HepG2 (cell line): ENCODE data around the gene CLEC3B. TPM values are rescaled to one million over a fixed set of nuclear protein-coding genes. Genes with fewer than 3 reads are reported as not detected.

Experiments used
- ATAC-seq: fragments of 200-7000 bp; cut with Tn5 transposase; 3 replicates; pipeline ENCODE4 v1.9.1; 2020; ENCODE audit warnings: mild to moderate bottlenecking, moderate library complexity
- BruUV-seq: library from RNA; stranded (reverse); fragments of 400-500 nt; replicated peaks from 2 replicates; lab custom pipeline; 2021; lab: Mats Ljungman, UMichigan
- CTCF ChIA-PET: fragments of 300-600 bp; formaldehyde crosslinking; extraction: SDS; loops from one replicate; lab custom pipeline; 2021; ENCODE audit warnings: low total read pairs, inconsistent platforms, low intra/inter-chr PET ratio; lab: Yijun Ruan, JAX
- POLR2A ChIA-PET: fragments of 350-600 bp; sonication (Branson Sonifier 250); formaldehyde crosslinking; loops from one replicate; lab custom pipeline; 2020; ENCODE audit warnings: antibody characterized with exemption, inconsistent platforms; lab: Yijun Ruan, JAX
- DNase-seq: peaks from one replicate; pipeline ENCODE4 v3.0.0-alpha.2; 2015; ENCODE audit warnings: low spot score
- FAIRE-seq: peaks from 3 replicates; lab custom pipeline; 2011; peaks lifted over from hg19 to GRCh38; lab: Jason Lieb, UNC
- H2AFZ ChIP-seq: one replicate; pipeline ENCODE4 v1.6.1; 2011; ENCODE audit warnings: low read length, inconsistent platforms
- H3K27ac ChIP-seq: fragments of 300-600 bp; 3 replicates; pipeline ENCODE4 v1.8.0; 2011; ENCODE audit warnings: mixed run types, mild to moderate bottlenecking, mixed read lengths, low read length, inconsistent platforms; ENCODE audit not compliant: insufficient read depth; ENCODE audit errors: extremely low read length
- H3K27me3 ChIP-seq, 2 experiments: fragments of 200-600 bp in 1 of 2; 2 replicates in 1 of 2; 3 replicates in 1 of 2; pipeline versions ENCODE4 v1.6.0 to v1.8.0; 2011; ENCODE audit warnings: low read length in 2 of 2, mild to moderate bottlenecking in 2 of 2, moderate library complexity in 2 of 2, inconsistent platforms in 1 of 2; ENCODE audit not compliant: insufficient read depth in 2 of 2, control insufficient read depth in 1 of 2
- H3K36me3 ChIP-seq, 2 experiments: fragments of 200-600 bp in 1 of 2; replicated peaks in 1 of 2; 2 replicates in 1 of 2; 3 replicates in 1 of 2; pipeline versions ENCODE4 v1.5.1 to v1.8.0; 2011; ENCODE audit warnings: low read length in 2 of 2, inconsistent platforms in 1 of 2; ENCODE audit not compliant: insufficient read depth in 2 of 2, control insufficient read depth in 1 of 2
- H3K4me1 ChIP-seq: 2 replicates; pipeline ENCODE4 v1.5.1; 2012; ENCODE audit warnings: low read length, inconsistent platforms; ENCODE audit not compliant: insufficient read depth
- H3K4me2 ChIP-seq: 2 replicates; pipeline ENCODE4 v1.6.0; 2011; ENCODE audit warnings: low read depth, low read length, inconsistent platforms
- H3K4me3 ChIP-seq, 3 experiments: fragments of 200-600 bp in 1 of 3; sonication (generic), shearing (Covaris generic) in 1 of 3; replicated peaks in 1 of 3; 2 replicates each; pipeline ENCODE4 v1.5.1; 2011 to 2016; ENCODE audit warnings: low read length in 3 of 3, inconsistent platforms in 2 of 3, low read depth in 2 of 3, mild to moderate bottlenecking in 2 of 3, control low read depth in 1 of 3, mixed read lengths in 1 of 3; ENCODE audit not compliant: insufficient read depth in 1 of 3
- H3K79me2 ChIP-seq: one replicate; pipeline ENCODE4 v1.6.1; 2011; ENCODE audit warnings: low read length, inconsistent platforms; ENCODE audit not compliant: insufficient read depth
- H3K9ac ChIP-seq: 2 replicates; pipeline ENCODE4 v1.6.0; 2011; ENCODE audit warnings: mild to moderate bottlenecking, low read depth, low read length, inconsistent platforms; ENCODE audit not compliant: insufficient read depth
- H3K9me3 ChIP-seq: 2 replicates; pipeline ENCODE4 v1.5.1; 2012; ENCODE audit warnings: mild to moderate bottlenecking, low read length
- H4K20me1 ChIP-seq: 2 replicates; pipeline ENCODE4 v1.6.0; 2011; ENCODE audit warnings: inconsistent platforms, mild to moderate bottlenecking, low read length, moderate library complexity; ENCODE audit not compliant: insufficient read depth
- DNMT3B ChIP-seq: conservative IDR thresholded peaks from 2 replicates; pipeline ENCODE4 v1.6.1; 2016; ENCODE audit warnings: missing biosample characterization, control low read depth
- FOXA3 ChIP-seq: IDR thresholded peaks from 2 replicates; pipeline ENCODE4 v1.6.1; 2016; ENCODE audit warnings: missing genetic modification reagents, missing compliant biosample characterization
- GATAD2A ChIP-seq: IDR thresholded peaks from 2 replicates; pipeline ENCODE4 v1.6.1; 2016
- JUNB ChIP-seq: sonication (generic); formaldehyde crosslinking; IDR thresholded peaks from 2 replicates; pipeline ENCODE4 v1.8.0; 2022; ENCODE audit warnings: missing genetic modification reagents, mild to moderate bottlenecking, borderline replicate concordance
- KLF16 ChIP-seq, 2 experiments: sonication (generic) in 1 of 2; formaldehyde crosslinking in 1 of 2; IDR thresholded peaks; 2 replicates each; pipeline versions ENCODE4 v1.6.1 to v1.8.0; 2016 to 2023; ENCODE audit warnings: missing genetic modification reagents in 2 of 2, missing compliant biosample characterization in 1 of 2
- ZNF331 ChIP-seq: sonication (generic); formaldehyde crosslinking; IDR thresholded peaks from 2 replicates; pipeline ENCODE4 v1.4.0; 2020; ENCODE audit warnings: missing genetic modification reagents
- ZNF776 ChIP-seq: sonication (generic); formaldehyde crosslinking; IDR thresholded peaks from 2 replicates; pipeline ENCODE4 v1.4.0; 2020; ENCODE audit warnings: mild to moderate bottlenecking, missing genetic modification reagents
- ZNF83 ChIP-seq: sonication (generic); formaldehyde crosslinking; IDR thresholded peaks from 2 replicates; pipeline ENCODE4 v1.4.0; 2020; ENCODE audit warnings: missing genetic modification reagents, mild to moderate bottlenecking, borderline replicate concordance
- WGBS: methylation state at CpG from one replicate; pipeline ENCODE4 v1.1.6; 2017; ENCODE audit warnings: low lambda C conversion rate; 5-methylcytosine and 5-hydroxymethylcytosine counted together
- in situ Hi-C: cut with HindIII; loops from 2 replicates; pipeline ENCODE4 v1.10.0; 2017; ENCODE audit warnings: low pct_unique_long_range_greater_than_20kb; ENCODE audit not compliant: extremely low pct_ligation_motif_present
- intact Hi-C: fragments of 100-400 bp; cut with micrococcal nuclease; formaldehyde crosslinking; loops from one replicate; pipeline ENCODE4 v1.10.0; 2022; ENCODE audit not compliant: unreplicated experiment
- polyA plus RNA-seq, 8 experiments: library from polyadenylated mRNA; depleted of rRNA in 3 of 8; stranded (reverse) in 7 of 8; unstranded in 1 of 8; fragments of >200 nt; fragmentation: Illumina TruSeq in 4 of 8; extraction: Trizol in 4 of 8; gene quantifications; 2 replicates each; pipeline versions ENCODE4 v1.2.1 to v1.2.3, GENCODE V29; 2011 to 2016; ENCODE audit warnings: low read depth in 4 of 8, missing spikeins in 1 of 8, mixed read lengths in 1 of 8; ENCODE audit not compliant: insufficient read depth in 1 of 8
- total RNA-seq, 5 experiments: library from RNA; depleted of rRNA; stranded (reverse); fragments of >200 nt; fragmentation: Illumina TruSeq; extraction: Trizol; gene quantifications; 2 replicates each; pipeline ENCODE4 v1.2.3, GENCODE V29; 2016; ENCODE audit warnings: low read depth in 1 of 5
- TF ChIP-seq, protein P1 (sequence below): sonication (generic); formaldehyde crosslinking; IDR thresholded peaks from 2 replicates; pipeline ENCODE4 v1.4.0; 2020; ENCODE audit warnings: mild to moderate bottlenecking, missing genetic modification reagents
- TF ChIP-seq, protein P2 (sequence below): fragments of 450-650 bp; IDR thresholded peaks from 2 replicates; pipeline ENCODE4 v1.6.1; 2017; ENCODE audit warnings: mild to moderate bottlenecking
- TF ChIP-seq, protein P3 (sequence below): IDR thresholded peaks from 2 replicates; pipeline ENCODE4 v1.6.1; 2016; ENCODE audit warnings: low read depth, missing genetic modification reagents, missing compliant biosample characterization

CLEC3B gene
- total and polyA plus RNA-seq, 2 of the 13 experiments (the other 11 are each of a cell fraction or from before 2014, with no cell fraction given): 0.07 TPM; not detected in 1

DNA sequence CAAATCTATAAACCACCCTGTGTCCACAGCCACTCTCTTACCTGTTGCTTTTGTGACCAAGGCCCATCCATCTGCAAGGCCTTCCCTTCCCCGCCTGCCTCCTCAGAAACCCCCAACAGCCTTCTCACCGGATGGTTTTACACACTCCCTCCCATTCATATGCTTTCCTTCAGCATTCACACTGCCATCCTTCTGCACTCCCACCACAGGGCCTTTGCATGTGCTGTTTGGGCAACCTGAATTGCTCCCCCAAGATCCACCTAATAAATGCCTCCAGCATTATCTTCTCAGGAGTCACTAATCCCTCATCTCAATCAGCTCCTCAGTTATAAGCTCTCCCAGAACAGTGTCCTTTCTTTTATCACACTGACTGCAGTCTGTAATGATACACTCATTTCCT, 6.0 kb downstream of the CLEC3B start:
- ChIA-PET CTCF (no interaction called here), POLR2A (no interaction called here)
- no TSS peak for BruUV-seq
- Histone ChIP-seq H3K27ac (no peak overlapping the region), H3K4me2 (no peak overlapping the region), H2AFZ (no peak overlapping the region), H3K4me3 (no peak overlapping the region), H3K36me3 (no peaks in the 10 kb centered on the region), H3K9ac (no peak overlapping the region), H3K79me2 (no peaks in the 10 kb centered on the region), H3K27me3 (peaks cover 0 to 27% of the 10 kb centered on the region in 2 experiments; a peak in 3 of 5 replicates), H3K9me3 (no peaks in the 10 kb centered on the region), H4K20me1 (no peaks in the 10 kb centered on the region), H3K4me1 (no peaks in the 10 kb centered on the region)
- ATAC-seq (no peak), FAIRE-seq (no peak), DNase-seq (no peak)
- TF ChIP-seq ZNF776 (CRISPR knock-in tag): no peak
- TF ChIP-seq ZNF83 (CRISPR knock-in tag): no peak
- TF ChIP-seq, protein P1, sequence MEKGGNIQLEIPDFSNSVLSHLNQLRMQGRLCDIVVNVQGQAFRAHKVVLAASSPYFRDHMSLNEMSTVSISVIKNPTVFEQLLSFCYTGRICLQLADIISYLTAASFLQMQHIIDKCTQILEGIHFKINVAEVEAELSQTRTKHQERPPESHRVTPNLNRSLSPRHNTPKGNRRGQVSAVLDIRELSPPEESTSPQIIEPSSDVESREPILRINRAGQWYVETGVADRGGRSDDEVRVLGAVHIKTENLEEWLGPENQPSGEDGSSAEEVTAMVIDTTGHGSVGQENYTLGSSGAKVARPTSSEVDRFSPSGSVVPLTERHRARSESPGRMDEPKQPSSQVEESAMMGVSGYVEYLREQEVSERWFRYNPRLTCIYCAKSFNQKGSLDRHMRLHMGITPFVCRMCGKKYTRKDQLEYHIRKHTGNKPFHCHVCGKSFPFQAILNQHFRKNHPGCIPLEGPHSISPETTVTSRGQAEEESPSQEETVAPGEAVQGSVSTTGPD: no peak
- TF ChIP-seq ZNF331: no peak
- TF ChIP-seq JUNB (CRISPR knock-in tag): no peak
- TF ChIP-seq, protein P2, sequence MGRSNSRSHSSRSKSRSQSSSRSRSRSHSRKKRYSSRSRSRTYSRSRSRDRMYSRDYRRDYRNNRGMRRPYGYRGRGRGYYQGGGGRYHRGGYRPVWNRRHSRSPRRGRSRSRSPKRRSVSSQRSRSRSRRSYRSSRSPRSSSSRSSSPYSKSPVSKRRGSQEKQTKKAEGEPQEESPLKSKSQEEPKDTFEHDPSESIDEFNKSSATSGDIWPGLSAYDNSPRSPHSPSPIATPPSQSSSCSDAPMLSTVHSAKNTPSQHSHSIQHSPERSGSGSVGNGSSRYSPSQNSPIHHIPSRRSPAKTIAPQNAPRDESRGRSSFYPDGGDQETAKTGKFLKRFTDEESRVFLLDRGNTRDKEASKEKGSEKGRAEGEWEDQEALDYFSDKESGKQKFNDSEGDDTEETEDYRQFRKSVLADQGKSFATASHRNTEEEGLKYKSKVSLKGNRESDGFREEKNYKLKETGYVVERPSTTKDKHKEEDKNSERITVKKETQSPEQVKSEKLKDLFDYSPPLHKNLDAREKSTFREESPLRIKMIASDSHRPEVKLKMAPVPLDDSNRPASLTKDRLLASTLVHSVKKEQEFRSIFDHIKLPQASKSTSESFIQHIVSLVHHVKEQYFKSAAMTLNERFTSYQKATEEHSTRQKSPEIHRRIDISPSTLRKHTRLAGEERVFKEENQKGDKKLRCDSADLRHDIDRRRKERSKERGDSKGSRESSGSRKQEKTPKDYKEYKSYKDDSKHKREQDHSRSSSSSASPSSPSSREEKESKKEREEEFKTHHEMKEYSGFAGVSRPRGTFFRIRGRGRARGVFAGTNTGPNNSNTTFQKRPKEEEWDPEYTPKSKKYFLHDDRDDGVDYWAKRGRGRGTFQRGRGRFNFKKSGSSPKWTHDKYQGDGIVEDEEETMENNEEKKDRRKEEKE: no peak
- TF ChIP-seq, protein P3, sequence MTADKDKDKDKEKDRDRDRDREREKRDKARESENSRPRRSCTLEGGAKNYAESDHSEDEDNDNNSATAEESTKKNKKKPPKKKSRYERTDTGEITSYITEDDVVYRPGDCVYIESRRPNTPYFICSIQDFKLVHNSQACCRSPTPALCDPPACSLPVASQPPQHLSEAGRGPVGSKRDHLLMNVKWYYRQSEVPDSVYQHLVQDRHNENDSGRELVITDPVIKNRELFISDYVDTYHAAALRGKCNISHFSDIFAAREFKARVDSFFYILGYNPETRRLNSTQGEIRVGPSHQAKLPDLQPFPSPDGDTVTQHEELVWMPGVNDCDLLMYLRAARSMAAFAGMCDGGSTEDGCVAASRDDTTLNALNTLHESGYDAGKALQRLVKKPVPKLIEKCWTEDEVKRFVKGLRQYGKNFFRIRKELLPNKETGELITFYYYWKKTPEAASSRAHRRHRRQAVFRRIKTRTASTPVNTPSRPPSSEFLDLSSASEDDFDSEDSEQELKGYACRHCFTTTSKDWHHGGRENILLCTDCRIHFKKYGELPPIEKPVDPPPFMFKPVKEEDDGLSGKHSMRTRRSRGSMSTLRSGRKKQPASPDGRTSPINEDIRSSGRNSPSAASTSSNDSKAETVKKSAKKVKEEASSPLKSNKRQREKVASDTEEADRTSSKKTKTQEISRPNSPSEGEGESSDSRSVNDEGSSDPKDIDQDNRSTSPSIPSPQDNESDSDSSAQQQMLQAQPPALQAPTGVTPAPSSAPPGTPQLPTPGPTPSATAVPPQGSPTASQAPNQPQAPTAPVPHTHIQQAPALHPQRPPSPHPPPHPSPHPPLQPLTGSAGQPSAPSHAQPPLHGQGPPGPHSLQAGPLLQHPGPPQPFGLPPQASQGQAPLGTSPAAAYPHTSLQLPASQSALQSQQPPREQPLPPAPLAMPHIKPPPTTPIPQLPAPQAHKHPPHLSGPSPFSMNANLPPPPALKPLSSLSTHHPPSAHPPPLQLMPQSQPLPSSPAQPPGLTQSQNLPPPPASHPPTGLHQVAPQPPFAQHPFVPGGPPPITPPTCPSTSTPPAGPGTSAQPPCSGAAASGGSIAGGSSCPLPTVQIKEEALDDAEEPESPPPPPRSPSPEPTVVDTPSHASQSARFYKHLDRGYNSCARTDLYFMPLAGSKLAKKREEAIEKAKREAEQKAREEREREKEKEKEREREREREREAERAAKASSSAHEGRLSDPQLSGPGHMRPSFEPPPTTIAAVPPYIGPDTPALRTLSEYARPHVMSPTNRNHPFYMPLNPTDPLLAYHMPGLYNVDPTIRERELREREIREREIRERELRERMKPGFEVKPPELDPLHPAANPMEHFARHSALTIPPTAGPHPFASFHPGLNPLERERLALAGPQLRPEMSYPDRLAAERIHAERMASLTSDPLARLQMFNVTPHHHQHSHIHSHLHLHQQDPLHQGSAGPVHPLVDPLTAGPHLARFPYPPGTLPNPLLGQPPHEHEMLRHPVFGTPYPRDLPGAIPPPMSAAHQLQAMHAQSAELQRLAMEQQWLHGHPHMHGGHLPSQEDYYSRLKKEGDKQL (CRISPR knock-in tag): no peak
- no peak for TF ChIP-seq DNMT3B (CRISPR knock-in tag)
- TF ChIP-seq KLF16 (CRISPR knock-in tag; IDR thresholded peaks at IDR 0.05): no peak
- no peak for TF ChIP-seq GATAD2A (CRISPR knock-in tag)
- TF ChIP-seq FOXA3: no peak
- 44% methylated on average over 2 of the region's 2 CpGs for WGBS
- in situ Hi-C loops (loop anchor here (25.0 kb wide), 1 partner anchor 455 kb away; no protein-coding TSS in a partner anchor), intact Hi-C loops (no loop called here)
